K562 (cell line): Measurements from ENCODE around the gene RCOR3. TPM values are rescaled to one million over a fixed set of nuclear protein-coding genes. Genes with fewer than 3 reads are reported as not detected.
"Not testable (repeated sequence)": the region's sequence is repeated elsewhere in the genome, so short reads cannot be mapped to it uniquely, and the experiment has no call there.

Experiments
- ELF4 ChIP-seq: fragments of 450-650 bp; formaldehyde crosslinking; IDR thresholded peaks from 2 replicates; pipeline ENCODE4 v1.4.0; 2022; ENCODE audit warnings: missing genetic modification characterization
- ERF ChIP-seq: fragments of 450-650 bp; formaldehyde crosslinking; IDR thresholded peaks from 2 replicates; pipeline ENCODE4 v1.4.0; 2020; ENCODE audit warnings: mild to moderate bottlenecking, mixed read lengths
- HDAC1 ChIP-seq, 2 experiments: fragments of 450-650 bp; IDR thresholded peaks; 2 replicates each; pipeline ENCODE4 v1.6.1; 2016 to 2017; ENCODE audit warnings: inconsistent platforms in 1 of 2, mild to moderate bottlenecking in 1 of 2, moderate library complexity in 1 of 2
- HDAC3 ChIP-seq: fragments of 450-650 bp; IDR thresholded peaks from 2 replicates; pipeline ENCODE4 v1.6.1; 2018; ENCODE audit warnings: borderline replicate concordance, mild to moderate bottlenecking, moderate library complexity; ENCODE audit not compliant: partially characterized antibody
- ID3 ChIP-seq, 2 experiments: fragments of 250-450 bp in 1 of 2; fragments of 450-650 bp in 1 of 2; sonication (Bioruptor Pico) in 1 of 2; IDR thresholded peaks; 2 replicates each; pipeline versions ENCODE4 v1.6.1 to v1.8.0; 2016 to 2021; ENCODE audit warnings: mild to moderate bottlenecking in 2 of 2, moderate library complexity in 2 of 2, missing compliant biosample characterization in 1 of 2, missing genetic modification characterization in 1 of 2
- MEIS2 ChIP-seq: fragments of 450-650 bp; IDR thresholded peaks from 2 replicates; pipeline ENCODE4 v1.6.1; 2014; ENCODE audit warnings: mild to moderate bottlenecking; ENCODE audit not compliant: partially characterized antibody
- MTA1 ChIP-seq: fragments of 450-650 bp; IDR thresholded peaks from 2 replicates; pipeline ENCODE4 v1.6.1; 2017; ENCODE audit warnings: borderline replicate concordance
- MYC ChIP-seq, 2 experiments: fragments of 250-450 bp in 1 of 2; sonication (Bioruptor Pico) in 1 of 2; IDR thresholded peaks; 2 replicates each; pipeline versions ENCODE4 v1.5.1 to v1.6.1; 2012 to 2021; ENCODE audit warnings: low read depth in 2 of 2, borderline replicate concordance in 1 of 2, improper control_type of control experiment in 1 of 2, low read length in 1 of 2, mild to moderate bottlenecking in 1 of 2, moderate library complexity in 1 of 2
- NEUROD1 ChIP-seq: fragments of 150-350 bp; IDR thresholded peaks from 2 replicates; pipeline ENCODE4 v1.6.1; 2014; ENCODE audit warnings: borderline replicate concordance, low read length, low read depth; ENCODE audit not compliant: partially characterized antibody
- PYGO2 ChIP-seq: fragments of 450-650 bp; IDR thresholded peaks from 2 replicates; pipeline ENCODE4 v1.6.1; 2016; ENCODE audit warnings: mild to moderate bottlenecking, missing genetic modification characterization, moderate library complexity, missing compliant biosample characterization
- SMARCE1 ChIP-seq: fragments of 450-650 bp; IDR thresholded peaks from 2 replicates; pipeline ENCODE4 v1.7.1; 2016; ENCODE audit warnings: mild to moderate bottlenecking
- SPI1 ChIP-seq: IDR thresholded peaks from 2 replicates; pipeline ENCODE4 v1.6.1; 2011; ENCODE audit warnings: low read depth, low read length, control low read depth, borderline replicate concordance
- TAF9B ChIP-seq: fragments of 450-650 bp; IDR thresholded peaks from 2 replicates; pipeline ENCODE4 v1.6.1; 2018; ENCODE audit warnings: mild to moderate bottlenecking; ENCODE audit not compliant: partially characterized antibody
- TEAD2 ChIP-seq: fragments of 450-650 bp; IDR thresholded peaks from 2 replicates; pipeline ENCODE4 v1.6.1; 2016; ENCODE audit warnings: missing genetic modification characterization, control low read depth, missing compliant biosample characterization
- ZNF197 ChIP-seq: fragments of 200-800 bp; sonication (Bioruptor generic); IDR thresholded peaks from 2 replicates; pipeline ENCODE4 v1.6.1; 2016; ENCODE audit warnings: low read depth, missing genetic modification characterization, missing compliant biosample characterization
- ZNF586 ChIP-seq: fragments of 450-650 bp; formaldehyde crosslinking; conservative IDR thresholded peaks from 2 replicates; pipeline ENCODE4 v1.4.0; 2020; ENCODE audit warnings: mild to moderate bottlenecking, moderate library complexity
- ZNF76 ChIP-seq: fragments of 250-450 bp; sonication (Bioruptor Pico); IDR thresholded peaks from 2 replicates; pipeline ENCODE4 v1.4.0; 2020; ENCODE audit warnings: mild to moderate bottlenecking, moderate library complexity, borderline replicate concordance
- polyA plus RNA-seq, 8 experiments: library from polyadenylated mRNA; depleted of rRNA in 4 of 8; stranded (reverse) in 5 of 8; unstranded in 3 of 8; fragments of >200 nt; fragmentation: Nextera tagmentation in 2 of 8; fragmentation: Illumina TruSeq in 1 of 8; extraction: Ambion mirVana in 2 of 8; extraction: Trizol in 1 of 8; gene quantifications; 2 replicates each; pipeline versions ENCODE4 v1.2.1 to v1.2.3, GENCODE V29; 2011 to 2014; ENCODE audit warnings: inconsistent platforms in 1 of 8, missing spikeins in 1 of 8
- total RNA-seq, 7 experiments: library from RNA; depleted of rRNA in 6 of 7; stranded (reverse); fragments of >200 nt in 6 of 7; fragmentation: Illumina TruSeq in 2 of 7; extraction: Trizol in 2 of 7; gene quantifications; 2 replicates each; pipeline versions ENCODE4 v1.2.1 to v1.2.3, GENCODE V29; 2011 to 2021; ENCODE audit warnings: low replicate concordance in 1 of 7
- TF ChIP-seq, protein P1 (sequence below): fragments of 200-800 bp; sonication (Bioruptor generic); IDR thresholded peaks from 2 replicates; pipeline ENCODE4 v1.6.1; 2016; ENCODE audit warnings: missing genetic modification characterization, missing compliant biosample characterization
- TF ChIP-seq, protein P2 (sequence below): fragments of 450-650 bp; formaldehyde crosslinking; IDR thresholded peaks from 2 replicates; pipeline ENCODE4 v1.4.0; 2022; ENCODE audit warnings: missing genetic modification characterization

Gene RCOR3
- total and polyA plus RNA-seq, 9 of the 15 experiments (the other 6 are each of a cell fraction or from before 2014, with no cell fraction given): 9.7 to 42.7 (median 29.5) TPM

- TF ChIP-seq MYC (IDR thresholded peaks at IDR 0.05; ENCODE audit: low read depth, low read length) (peak; percentile 40; the same call in 1 of the 2 replicates), SMARCE1 (peak; percentile 93), TAF9B (peak; percentile 34), ZNF586 (CRISPR knock-in tag) (peak; percentile 75; the same call in 1 of the 2 replicates), HDAC1 (IDR thresholded peaks at IDR 0.05) (peak in 1 of 2 experiments; percentile 90; a peak in 2 of 4 replicates), ZNF197 (peak; percentile 82; the same call in 1 of the 2 replicates), MTA1 (peak; percentile 81), ERF (CRISPR knock-in tag) (0 out of 2 replicates have a peak, but pooled peaks have one; percentile 46), PYGO2 (tag) (peak; percentile 68; the same call in 1 of the 2 replicates), ZNF76 (CRISPR knock-in tag) (peak; percentile 73; the same call in 1 of the 2 replicates), NEUROD1 (peak; percentile 25), TEAD2 (peak; percentile 75), HDAC3 (peak; percentile 85), ELF4 (peak; percentile 86), ID3 (tag; IDR thresholded peaks at IDR 0.05) (peak; percentile 97), MEIS2 (peak; percentile 57), SPI1 (peak; percentile 86)
- TF ChIP-seq MYC (CRISPR knock-in tag; IDR thresholded peaks at IDR 0.05; ENCODE audit: borderline replicate concordance, low read depth); ID3 (CRISPR knock-in tag; IDR thresholded peaks at IDR 0.05): not testable (repeated sequence)
- TF ChIP-seq, protein P1, sequence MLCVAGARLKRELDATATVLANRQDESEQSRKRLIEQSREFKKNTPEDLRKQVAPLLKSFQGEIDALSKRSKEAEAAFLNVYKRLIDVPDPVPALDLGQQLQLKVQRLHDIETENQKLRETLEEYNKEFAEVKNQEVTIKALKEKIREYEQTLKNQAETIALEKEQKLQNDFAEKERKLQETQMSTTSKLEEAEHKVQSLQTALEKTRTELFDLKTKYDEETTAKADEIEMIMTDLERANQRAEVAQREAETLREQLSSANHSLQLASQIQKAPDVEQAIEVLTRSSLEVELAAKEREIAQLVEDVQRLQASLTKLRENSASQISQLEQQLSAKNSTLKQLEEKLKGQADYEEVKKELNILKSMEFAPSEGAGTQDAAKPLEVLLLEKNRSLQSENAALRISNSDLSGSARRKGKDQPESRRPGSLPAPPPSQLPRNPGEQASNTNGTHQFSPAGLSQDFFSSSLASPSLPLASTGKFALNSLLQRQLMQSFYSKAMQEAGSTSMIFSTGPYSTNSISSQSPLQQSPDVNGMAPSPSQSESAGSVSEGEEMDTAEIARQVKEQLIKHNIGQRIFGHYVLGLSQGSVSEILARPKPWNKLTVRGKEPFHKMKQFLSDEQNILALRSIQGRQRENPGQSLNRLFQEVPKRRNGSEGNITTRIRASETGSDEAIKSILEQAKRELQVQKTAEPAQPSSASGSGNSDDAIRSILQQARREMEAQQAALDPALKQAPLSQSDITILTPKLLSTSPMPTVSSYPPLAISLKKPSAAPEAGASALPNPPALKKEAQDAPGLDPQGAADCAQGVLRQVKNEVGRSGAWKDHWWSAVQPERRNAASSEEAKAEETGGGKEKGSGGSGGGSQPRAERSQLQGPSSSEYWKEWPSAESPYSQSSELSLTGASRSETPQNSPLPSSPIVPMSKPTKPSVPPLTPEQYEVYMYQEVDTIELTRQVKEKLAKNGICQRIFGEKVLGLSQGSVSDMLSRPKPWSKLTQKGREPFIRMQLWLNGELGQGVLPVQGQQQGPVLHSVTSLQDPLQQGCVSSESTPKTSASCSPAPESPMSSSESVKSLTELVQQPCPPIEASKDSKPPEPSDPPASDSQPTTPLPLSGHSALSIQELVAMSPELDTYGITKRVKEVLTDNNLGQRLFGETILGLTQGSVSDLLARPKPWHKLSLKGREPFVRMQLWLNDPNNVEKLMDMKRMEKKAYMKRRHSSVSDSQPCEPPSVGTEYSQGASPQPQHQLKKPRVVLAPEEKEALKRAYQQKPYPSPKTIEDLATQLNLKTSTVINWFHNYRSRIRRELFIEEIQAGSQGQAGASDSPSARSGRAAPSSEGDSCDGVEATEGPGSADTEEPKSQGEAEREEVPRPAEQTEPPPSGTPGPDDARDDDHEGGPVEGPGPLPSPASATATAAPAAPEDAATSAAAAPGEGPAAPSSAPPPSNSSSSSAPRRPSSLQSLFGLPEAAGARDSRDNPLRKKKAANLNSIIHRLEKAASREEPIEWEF (CRISPR knock-in tag): peak; percentile 41; the same call in 1 of the 2 replicates
- TF ChIP-seq, protein P2, sequence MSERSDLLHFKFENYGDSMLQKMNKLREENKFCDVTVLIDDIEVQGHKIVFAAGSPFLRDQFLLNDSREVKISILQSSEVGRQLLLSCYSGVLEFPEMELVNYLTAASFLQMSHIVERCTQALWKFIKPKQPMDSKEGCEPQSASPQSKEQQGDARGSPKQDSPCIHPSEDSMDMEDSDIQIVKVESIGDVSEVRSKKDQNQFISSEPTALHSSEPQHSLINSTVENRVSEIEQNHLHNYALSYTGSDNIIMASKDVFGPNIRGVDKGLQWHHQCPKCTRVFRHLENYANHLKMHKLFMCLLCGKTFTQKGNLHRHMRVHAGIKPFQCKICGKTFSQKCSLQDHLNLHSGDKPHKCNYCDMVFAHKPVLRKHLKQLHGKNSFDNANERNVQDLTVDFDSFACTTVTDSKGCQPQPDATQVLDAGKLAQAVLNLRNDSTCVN (CRISPR knock-in tag): peak; percentile 67; the same call in 1 of the 2 replicates
These were observed 36.5 kb upstream of the RCOR3 start (continued) for GRCh38 chr1:211222469-211223234.
